PFSK-1 (cell line): ENCODE measurements around the gene CHDH.
A peak's percentile ranks its signal among the peaks of the same experiment; 100 is the strongest.

Experiments
- FOXP2 ChIP-seq: optimal IDR thresholded peaks from 2 replicates; pipeline ENCODE3; 2011; ENCODE audit warnings: borderline replicate concordance, control low read depth, inconsistent platforms; ENCODE audit not compliant: insufficient read depth; ENCODE audit errors: extremely low read length, extremely low read depth
- POLR2AphosphoS5 ChIP-seq: IDR thresholded peaks from 2 replicates; pipeline ENCODE4 v1.6.1; 2012; ENCODE audit warnings: low read depth, mild to moderate bottlenecking, control low read depth, low read length, moderate library complexity
- REST ChIP-seq, 2 experiments: IDR thresholded peaks; 2 replicates each; pipeline versions ENCODE4 v1.6.1 to v1.8.0; 2011 to 2012; ENCODE audit warnings: low read depth in 2 of 2, low read length in 2 of 2, control low read depth in 1 of 2, inconsistent platforms in 1 of 2, mild to moderate bottlenecking in 1 of 2, moderate library complexity in 1 of 2; ENCODE audit not compliant: insufficient read depth in 1 of 2
- SIN3A ChIP-seq: IDR thresholded peaks from 2 replicates; pipeline ENCODE4 v1.6.1; 2012; ENCODE audit warnings: mild to moderate bottlenecking, low read length, moderate library complexity, borderline replicate concordance; ENCODE audit not compliant: insufficient read depth
- TAF1 ChIP-seq: IDR thresholded peaks from 2 replicates; pipeline ENCODE4 v1.6.1; 2012; ENCODE audit warnings: low read length, control low read depth, borderline replicate concordance; ENCODE audit not compliant: insufficient read depth

CHDH gene

GRCh38 chr3:53881691-53882593 lies 35.7 kb upstream of the CHDH start, which contains the start of gene ACTR8:
Gene ACTR8 (minus strand): TSS chr3:53882152. CDS start chr3:53882101, 51 bp downstream.
- peak; percentile 84 for TF ChIP-seq POLR2AphosphoS5
- peak; percentile 95 for TF ChIP-seq TAF1
- TF ChIP-seq REST (IDR thresholded peaks at IDR 0.05; ENCODE audit: insufficient read depth in 1 of 2, low read depth in 2 of 2, low read length in 2 of 2), result peak in 1 of 2 experiments; percentile 57; a peak in 2 of 4 replicates
- peak; percentile 30 for TF ChIP-seq FOXP2
- no peak for TF ChIP-seq SIN3A

GRCh38 chr3:53880396-53881345 lies 34.5 kb upstream of the CHDH start:
- no peak for TF ChIP-seq TAF1
- no peak for TF ChIP-seq POLR2AphosphoS5
- no peak for TF ChIP-seq FOXP2
- no peak for TF ChIP-seq REST (IDR thresholded peaks at IDR 0.05; ENCODE audit: insufficient read depth in 1 of 2, low read depth in 2 of 2, low read length in 2 of 2)
- TF ChIP-seq SIN3A, result no peak

DNA sequence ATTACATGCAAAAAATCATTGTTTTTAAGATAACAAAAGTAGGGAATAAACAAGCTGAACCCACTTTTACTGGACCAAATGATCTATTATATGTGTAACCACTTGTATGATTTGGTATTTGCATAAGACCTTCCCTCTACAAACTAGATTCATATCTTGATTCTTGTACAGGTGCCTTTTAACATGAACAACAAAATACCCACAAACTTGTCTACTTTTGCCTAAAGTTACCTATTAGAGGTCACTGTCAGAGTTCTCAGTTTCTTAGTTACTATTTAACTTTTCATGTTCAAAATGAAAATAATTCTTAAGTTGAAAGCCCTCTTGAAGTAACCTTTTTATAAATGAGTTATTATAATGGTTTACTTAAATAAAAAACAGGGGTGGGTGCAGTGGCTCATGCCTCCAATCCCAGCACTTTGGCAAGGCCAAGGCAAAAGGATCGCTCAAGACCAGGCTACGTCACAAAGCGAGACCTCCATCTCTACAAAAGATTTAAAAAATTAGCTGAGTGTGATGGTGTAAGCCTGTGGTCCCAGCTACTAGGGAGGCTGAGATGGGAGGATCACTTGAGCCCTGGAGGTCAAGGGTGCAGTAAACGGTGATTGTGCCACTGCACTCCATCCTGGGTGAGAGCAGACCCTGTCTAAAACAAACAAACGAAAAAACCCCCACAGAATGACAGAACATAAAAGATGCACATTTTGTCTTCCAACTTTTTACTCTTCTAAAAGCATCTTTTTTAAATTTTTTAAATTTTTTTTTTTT lies 19.7 kb upstream of the CHDH start:
- no peak for TF ChIP-seq REST (IDR thresholded peaks at IDR 0.05; ENCODE audit: insufficient read depth in 1 of 2, low read depth in 2 of 2, low read length in 2 of 2)
- TF ChIP-seq FOXP2, result no peak
- no peak for TF ChIP-seq POLR2AphosphoS5
- no peak for TF ChIP-seq TAF1
- no peak for TF ChIP-seq SIN3A

GRCh38 chr3:53863145-53863544 lies 16.9 kb upstream of the CHDH start:
- TF ChIP-seq TAF1 (no peak), REST (IDR thresholded peaks at IDR 0.05; ENCODE audit: insufficient read depth in 1 of 2, low read depth in 2 of 2, low read length in 2 of 2) (no peak), FOXP2 (no peak), SIN3A (no peak), POLR2AphosphoS5 (no peak)
